HuH-7 (cell line): ENCODE results near the gene CIB4.

Source experiments
- DNase-seq: peaks from one replicate; pipeline ENCODE4 v3.0.0; 2011; ENCODE audit warnings: low spot score

The CIB4 gene

DNA sequence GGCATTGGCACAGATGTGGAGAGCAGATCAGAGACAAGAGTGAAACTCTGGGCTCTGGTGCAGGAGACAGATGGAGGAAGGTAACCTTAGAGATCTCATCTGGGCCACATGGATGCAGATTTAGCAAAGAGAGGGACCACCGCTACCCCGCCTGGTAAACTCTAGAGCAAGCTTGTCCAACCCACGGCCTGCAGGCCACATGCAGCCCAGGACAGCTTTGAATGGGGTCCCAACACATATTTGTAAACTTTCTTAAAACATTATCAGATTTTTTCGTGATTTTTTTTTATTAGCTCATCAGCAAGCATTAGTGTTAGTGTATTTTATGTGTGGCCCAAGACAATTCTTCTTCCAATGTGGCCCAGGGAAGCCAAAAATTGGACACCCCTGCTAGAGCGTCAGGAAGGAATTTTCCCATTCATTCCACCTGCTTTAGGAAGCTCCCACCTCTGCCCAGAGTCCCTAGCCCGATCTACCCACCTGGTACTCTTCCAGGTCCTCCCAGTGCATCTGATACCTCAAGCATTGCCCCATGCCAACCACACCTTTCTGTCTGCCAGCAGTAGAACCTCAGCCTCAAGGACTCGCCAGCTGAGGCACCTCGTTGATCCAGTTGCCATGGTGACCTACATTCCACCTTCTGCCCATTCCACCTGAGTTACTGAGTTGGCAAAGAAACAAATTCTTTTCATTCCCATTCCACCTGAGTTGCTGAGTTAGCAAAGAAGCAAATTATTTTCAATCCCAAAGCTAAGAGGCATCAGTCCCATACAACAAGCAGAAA, at the start of gene CIB4:
TSS of gene CIB4 (minus strand) at position 586 of the 784 bp plus-strand sequence. CDS start at position 534, 52 bp downstream.
- DNase-seq: no peak

DNA sequence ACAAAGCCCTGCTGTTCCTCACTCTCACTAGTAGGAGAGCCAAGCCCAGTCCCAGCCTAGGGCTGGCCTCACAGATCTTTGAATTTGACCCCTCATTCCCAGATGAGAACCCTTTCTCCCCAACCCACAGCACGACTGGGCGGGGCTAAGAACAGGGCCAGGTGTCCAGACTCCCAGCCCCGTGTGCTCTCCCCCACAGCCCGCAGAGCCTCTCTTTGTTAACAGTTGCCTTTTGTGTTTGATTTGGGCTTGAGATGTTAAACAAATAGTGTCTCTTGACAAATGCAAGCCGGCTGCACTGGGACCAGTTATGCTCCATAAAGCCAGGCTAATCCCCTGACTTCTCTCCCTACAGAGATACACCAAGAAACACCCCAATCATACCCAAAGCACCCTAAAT, 46.6 kb upstream of the CIB4 start:
- DNase-seq: no peak

DNA sequence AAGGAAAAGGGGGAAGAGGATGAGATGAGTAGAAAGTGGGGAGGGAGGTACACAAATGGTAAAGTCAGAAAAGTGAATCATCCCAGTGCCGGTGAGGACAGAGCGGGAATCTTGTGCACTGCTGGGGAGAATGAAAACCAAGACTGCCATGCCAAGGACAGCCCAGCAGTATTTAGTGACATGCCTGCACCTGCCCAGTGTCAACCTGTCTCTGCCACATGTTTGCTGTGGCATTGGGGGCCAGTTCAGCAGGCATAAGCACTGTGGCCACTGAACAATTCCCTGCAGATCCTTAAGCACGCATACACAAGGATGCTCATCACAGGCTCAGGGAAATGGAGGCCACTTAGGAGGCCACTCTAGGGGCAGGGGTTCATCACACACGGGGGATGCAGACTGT, 46.2 kb upstream of the CIB4 start:
- no peak for DNase-seq

DNA sequence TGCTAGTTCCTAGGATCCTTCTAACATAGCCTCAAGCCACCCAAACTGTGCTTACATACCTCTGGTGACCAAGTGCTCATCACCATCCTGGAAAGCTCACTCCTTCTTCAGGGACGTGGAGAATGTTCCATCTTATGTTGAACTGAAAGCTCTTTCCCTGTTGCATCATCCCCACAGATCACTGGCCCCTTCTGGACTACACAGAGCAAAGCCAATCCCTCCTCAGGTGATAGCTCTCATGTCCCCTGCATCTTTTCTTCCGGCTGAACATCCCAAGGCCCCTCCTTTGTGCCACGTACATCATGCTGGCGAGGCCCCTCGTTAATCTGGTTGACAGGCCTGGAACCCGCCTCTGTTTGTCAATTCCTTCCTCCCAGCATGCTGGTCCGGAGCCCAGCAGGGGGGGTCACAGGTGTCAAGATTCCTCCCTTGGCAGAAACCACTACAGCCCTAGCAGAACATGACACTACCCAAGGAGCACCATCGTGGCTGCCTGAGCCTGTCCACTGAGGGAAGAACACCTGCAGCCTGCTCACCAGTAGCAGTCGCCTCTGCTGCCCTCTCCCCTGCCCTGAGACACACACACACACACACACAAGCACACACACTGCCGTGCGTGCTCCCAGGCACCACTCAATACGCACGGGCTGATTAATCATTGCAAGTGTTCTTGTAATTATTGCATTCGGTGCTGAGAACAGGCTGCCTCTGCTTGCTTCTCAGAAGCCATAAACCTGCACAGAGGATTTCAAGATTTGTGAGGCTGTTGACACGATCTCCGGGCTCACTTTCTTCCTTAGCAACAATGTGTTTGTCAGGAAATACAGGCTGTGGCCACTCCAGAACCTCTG, 45.0 kb upstream of the CIB4 start:
- no peak for DNase-seq

DNA sequence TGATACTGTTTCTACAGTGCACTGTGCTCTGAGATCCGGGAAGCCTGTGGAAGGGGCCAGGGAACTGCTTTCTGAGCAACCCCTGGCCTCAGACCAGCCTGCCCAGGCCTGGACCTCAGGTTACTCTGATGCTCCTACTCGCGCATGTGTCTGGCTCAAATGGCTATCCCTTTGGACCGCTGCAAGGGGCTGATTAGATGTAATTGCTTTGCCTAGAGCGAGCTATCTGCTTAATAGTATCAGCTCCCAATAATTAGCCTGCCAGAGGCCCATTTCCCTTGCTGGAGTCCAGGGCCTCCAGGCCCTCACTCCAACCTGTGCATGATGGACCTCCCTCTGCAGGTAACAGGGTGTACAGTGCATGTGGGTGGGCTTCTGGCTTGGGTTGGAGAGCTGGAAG, 44.2 kb upstream of the CIB4 start:
- no peak for DNase-seq

DNA sequence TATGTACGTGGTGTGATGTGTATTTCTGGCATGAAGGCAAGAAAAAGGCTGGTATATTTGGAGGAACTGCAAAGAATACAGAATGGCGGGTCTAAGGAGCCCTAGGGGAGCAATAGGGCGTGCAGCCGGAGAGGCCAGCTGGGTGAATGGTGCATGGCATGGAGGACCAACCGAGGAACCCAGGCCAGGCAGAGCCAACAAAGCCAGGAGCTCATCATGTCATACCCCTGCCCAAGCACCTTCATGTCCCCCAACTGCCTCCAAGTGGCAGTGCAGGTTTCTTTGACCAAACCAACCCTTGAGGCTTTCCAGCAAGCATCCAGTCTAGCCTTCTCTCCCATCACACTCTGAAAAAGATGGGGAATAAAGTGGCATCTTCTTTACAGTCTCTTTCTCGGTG, 42.4 kb upstream of the CIB4 start:
- no peak for DNase-seq

DNA sequence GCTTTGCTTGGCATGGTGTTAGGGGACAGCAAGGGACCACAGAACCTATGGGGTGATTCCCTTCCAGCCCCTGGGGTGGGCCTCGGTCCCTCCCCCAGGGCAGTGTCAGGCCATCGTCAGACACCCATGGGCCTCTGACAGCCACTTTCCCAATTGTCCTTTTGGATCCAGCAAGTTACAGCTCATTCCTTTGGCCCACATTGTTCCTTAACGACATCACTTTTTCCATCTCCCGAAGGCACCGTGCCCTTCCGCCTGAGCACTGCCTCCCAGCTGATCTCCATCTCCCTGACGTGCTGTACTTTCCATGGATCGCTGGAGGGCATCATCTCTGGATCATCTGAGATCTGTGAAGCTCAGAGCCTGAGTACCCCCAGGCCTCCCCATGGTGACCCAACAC, 41.0 kb upstream of the CIB4 start:
- DNase-seq: no peak

DNA sequence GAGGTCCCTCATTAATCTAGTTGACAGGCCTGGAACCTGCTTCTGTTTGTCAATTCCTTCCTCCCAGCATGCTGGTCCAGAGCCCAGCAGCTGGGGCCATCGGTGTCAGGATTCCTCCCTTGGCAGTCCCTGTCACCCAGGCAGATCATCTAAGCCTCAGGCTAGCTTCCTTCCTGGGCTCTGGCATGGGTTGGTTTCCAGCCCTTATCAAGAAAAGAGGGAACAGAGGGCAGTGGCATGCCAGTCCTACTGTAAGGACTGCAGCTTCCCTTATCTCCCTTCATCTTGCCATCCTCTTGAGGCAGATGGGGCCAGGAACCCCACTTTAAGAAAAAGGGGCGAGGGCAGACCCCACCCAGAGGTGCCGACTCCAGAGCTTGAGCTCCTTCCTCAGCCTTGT, 40.5 kb upstream of the CIB4 start:
- no peak for DNase-seq

DNA sequence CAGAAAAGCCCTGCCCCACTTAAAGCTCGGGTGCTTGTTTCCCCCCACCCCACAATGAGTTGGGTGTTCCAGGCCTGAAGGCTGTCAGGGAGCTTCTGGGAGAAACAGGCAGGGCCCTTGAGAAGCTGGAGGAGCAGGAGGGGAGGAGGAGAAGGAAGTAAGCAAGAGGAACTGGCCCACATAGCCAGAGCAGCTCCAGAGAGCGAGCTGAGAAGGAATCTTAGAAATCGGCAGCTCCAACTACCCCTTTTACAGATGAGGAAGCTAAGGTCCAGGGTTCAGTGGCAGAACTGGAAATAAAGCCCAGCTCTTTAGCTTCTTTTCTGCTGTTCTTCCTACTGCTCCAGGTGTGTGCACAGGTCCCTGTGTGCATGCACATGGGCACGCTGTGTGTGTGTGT, 38.7 kb upstream of the CIB4 start:
- DNase-seq: no peak

DNA sequence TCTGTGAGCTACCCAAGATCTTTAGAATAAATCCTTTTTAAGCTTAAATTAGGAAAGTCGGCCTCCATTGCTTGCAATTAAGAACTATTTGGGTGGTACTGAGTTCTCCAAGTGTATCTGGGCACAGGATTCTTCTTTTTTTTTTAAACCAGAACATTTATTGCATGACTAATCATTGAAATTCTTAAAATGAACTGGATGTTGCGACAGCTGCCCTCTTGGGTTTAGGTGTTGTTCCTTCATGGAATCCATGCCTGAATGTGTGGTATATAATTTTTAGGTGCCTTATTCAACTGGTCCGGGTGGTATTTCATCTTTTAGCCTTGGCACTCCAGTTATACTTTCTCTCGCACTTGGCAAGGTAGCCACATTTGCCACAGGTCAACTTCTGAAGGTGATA, 36.9 kb upstream of the CIB4 start:
- DNase-seq: no peak

DNA sequence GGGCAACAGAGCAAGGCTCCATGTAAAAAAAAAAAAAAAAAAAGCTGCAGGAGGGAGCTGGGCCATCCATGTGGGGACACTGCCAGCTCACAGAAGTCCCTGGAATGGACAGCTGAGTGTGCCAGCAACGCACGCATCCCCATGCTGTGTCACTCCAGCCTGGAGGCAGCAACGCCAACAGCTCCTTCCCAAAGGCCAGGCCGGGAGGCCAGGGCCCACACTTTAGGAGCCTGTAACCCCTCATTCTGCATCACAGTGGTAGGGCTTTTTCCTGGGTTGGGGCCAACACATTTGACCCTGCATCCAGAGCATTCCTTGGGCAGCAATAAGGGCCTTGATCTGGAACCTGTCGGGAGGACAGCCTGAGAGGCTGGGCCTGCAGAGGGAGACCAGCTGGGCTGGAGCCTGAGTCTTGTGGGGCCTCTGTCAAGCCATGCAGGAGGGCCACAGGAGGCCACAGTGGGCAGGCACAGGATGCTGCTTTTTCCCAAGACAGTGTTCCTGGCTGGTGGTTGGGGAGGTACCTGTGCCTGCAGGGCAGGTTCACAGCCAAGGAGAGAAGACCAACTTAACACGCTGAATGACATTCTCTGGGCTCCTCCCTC, 34.6 kb upstream of the CIB4 start:
- DNase-seq: no peak

DNA sequence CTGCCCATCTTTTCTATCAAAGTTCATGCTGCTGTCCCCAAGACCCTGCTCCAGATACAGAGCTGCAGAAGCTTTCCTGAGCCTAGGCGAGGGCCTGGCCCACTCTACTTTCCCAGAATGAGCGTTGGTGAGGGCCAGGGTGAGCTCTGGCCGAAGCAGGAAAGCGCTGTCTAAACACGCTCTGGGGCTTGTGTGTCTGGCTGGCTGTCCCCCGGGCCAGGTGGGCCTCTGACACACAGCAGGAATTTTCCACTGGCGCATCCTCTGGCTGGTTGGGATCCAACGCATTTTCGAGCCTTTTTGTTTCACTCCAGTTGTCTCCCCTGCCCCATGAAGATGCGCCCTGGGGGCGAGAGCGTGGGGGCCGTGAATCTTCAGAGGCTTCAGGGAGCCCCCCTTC, 33.6 kb upstream of the CIB4 start:
- DNase-seq: no peak

DNA sequence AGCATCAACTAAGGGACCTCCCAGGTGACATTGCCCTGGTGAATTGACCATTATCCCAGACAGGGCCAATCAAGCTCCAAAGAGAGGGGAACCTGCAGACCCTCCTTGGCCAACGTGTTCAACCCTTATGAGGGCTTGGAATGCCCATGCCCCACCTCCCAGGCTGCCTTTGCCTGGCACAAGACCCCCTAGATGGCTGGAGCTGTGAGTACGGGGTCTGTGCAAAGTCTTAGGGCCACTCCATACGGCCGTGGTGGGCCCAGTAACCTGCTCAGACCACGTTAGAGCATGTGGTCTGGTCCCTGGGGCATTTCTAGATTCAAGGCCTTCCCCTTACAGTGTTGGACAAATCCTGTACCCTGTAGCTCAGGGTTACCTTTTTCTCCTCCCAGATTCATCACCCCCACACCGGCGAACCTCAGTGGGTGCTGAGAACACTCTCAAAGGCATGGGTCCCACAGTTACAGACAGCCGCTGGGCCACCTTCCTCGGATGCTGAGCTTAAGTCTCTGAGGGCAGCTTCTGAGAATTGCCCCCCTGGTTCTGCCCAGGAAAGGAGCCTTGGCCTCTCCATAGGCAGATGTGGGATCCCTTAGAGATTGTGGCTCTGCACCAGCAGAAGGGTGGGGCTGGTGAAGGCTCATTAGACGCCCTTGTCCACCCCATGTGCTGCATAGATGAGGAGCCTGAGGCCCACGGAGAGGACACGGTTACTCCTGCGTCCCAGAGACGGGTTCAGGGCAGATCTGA, 33.0 kb upstream of the CIB4 start:
- DNase-seq: no peak

DNA sequence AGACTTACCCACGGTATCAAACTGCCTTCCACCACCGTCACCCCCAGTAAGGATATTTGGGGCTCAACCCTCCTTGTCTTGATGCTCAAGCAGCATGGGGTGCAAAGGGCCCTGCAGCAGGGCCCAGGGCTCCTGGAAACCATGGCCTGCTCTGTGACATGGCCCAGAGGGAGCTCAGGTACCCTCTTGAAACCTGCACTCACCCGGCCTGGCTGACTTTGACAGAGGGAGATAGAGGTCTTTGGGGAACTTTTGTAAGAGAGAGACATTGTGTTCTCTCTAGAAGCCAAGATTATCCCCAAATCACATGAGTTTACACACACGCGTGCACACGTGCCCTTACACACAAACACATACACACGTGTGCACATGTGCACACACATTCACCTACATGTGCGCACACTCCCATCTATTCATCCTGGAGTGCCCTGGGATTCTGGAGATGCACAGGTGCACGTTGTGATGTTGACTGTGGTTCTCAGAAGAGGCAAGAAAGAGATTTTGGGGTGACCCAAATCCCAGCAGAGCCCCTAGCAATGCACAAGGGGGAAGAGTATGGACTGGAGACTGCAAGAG, 31.7 kb upstream of the CIB4 start:
- no peak for DNase-seq

DNA sequence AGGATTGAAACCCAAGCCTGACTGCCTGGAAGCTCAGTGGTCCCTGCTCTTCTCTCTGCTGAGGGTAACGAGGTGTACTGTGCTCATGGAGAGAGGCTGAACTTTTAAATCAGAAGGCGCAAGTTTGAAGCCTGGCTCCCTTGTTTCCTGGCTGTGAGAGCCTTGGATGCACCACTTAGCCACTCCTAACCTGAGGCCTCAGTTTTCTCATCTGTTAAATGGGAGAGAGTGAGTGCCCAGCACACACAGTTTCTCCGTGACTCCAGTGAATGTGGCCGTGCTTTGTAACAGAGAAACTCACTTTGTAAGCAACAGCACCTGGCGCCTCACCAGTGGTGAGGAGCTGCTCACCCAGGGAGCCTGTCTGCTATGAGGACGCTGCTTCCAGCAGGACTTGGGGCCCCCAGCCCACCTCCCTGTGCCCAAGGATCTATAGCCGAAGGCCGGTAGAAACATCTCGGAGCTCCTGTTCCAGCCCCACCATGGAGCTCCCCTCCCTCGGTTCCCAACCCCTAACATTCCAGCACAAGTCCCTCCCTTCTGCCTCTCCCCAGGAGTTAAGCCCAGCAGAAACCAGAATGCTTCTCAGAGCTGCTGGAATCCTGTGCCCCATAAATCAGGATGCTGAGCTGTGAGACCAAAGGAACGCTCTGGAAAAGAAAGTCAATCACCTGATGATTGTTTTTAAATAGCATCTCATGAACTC, 31.1 kb upstream of the CIB4 start:
- DNase-seq: no peak

DNA sequence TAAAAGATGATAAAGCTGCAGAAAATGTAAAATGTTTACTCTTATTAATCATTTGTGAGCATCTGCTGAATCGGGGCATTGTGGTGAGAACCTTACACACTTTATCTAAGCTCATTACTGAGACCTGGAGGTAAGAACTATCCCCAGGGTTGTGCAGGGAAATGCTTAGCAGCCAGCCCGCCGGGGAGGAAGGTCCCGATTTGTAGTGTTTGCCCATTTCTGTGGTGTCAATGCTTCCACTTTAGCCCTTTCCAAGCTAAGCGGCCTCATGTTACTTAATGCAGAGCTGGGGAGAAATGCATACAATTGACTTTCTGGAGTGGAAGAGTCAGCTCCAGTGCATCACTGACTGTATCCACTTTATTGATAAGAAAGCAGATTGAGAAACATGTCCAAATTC, 30.5 kb upstream of the CIB4 start:
- no peak for DNase-seq

DNA sequence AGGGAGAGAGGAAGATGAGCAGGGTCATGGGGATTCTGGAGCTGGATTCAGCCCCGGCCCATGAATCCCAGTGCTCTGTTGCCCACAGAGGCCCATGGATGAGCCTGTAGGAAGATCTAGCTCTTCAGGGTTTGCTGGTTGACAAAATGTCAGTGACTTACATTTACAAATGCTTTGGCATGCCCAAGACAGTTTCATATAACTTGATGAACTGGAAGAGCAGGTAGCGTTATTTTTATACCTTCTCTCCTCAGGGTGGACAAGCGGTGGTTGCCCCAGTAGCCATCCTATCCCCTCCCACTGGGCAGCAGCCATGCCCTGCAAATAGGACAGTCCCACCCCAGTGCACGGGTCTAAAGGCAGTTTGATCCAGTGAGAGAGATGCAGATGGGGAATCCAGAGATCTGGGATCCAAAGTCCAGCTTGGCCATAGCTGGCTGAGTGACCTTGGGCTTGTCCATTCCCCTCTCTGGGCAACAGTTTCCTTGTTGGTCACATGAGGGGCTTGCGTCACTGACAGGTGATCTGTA, 29.8 kb upstream of the CIB4 start:
- DNase-seq: no peak

DNA sequence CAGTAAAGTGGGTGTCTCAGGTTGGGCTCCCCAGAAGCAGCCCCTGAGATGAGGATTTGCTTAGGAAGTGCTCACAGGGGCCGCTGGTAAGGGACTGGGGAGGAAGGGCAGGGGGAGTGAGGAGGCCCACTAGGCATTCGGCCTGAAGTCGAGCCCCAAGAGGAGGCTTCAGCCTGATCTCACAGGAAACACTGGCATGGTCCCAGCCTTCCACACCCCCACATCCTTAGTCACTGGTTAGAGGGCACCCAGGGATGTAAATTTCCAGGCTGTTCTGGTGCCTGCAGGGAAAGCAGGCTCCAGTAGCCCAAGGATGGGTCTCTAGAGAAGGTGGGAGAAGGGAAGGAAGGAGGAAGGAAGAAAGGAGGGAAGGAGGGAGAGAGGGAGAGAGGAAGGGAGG, 29.0 kb upstream of the CIB4 start:
- DNase-seq: no peak

DNA sequence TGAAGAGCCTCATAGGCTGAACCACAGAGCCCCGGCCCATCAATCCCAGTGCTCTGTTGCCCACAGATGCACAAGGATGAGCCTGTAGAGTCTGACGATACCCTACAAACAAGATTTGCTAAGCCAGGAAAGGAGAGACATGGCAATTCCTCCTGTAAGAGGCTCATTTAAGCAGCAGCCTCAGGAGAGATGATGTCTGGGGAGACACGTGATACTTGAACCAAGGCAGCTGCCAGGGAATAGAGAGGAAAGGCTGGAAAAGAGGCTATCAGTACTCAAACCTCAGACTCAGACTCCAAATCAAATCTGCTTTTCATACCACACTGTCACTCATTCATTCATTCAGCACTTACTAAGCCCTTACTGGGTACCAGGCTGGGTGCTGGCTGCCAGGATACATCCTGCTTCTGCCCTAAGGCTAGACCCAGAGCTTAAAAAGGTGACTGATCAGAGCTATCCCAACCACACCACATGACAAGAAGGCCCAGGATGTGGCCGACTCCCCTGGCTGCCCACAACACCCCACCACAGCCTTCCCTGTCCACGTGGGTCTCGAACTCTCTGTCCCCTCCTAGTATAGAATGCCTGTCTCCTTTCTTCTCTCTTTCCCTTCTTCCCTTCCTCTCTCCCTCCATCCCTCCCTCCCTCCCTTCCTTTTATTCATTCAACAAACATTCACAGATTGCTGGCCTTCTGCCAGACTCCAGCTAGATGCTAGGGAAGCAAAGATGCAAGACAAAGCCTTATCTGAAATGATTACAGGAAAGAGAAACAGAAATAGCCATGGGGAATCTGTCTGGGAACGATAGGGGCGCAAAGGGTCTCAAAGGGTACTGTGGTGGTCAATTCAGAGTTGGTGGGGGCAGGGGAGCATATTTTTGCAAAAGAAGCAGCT, 27.9 kb upstream of the CIB4 start:
- DNase-seq: no peak

DNA sequence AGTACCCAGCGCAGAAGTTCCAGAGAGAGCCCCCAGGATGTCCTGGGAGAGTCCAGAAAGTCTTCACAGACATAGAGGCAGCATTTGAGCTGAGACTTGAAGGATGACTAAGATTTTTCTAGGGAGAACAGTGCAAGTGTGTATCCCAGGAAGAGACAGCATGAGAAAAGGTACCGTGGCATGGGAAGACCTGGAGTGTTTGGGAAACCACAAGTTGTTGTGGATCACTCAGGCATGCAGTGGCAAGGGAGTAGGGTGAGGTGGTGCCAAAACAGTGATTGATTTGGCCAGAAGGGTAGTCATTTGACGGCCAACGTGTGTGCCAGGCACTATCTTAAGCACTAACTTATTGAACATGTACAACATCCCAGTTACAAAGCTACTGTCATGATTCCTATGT, 26.9 kb upstream of the CIB4 start:
- DNase-seq: no peak
